Activated T-cell treated with anti-CD3 and anti-CD28 coated beads for 1 hour (primary cell): ENCODE measurements around the gene ZNF552.
"Not testable (repeated sequence)": the region's sequence is repeated elsewhere in the genome, so short reads cannot be mapped to it uniquely, and the experiment has no call there.

Source experiments
- DNase-seq: peaks from one replicate; pipeline ENCODE4 v3.0.0-alpha.2; 2020; ENCODE audit warnings: low read depth

ZNF552 gene

GRCh38 chr19:57818378-57818777 lies 3.7 kb upstream of the ZNF552 start:
- DNase-seq: no peak

GRCh38 chr19:57817976-57818375 lies 3.3 kb upstream of the ZNF552 start:
- DNase-seq: no peak

- DNase-seq: no peak
Observed at GRCh38 chr19:57816652-57817051, 1.9 kb upstream of the ZNF552 start.

GRCh38 chr19:57815247-57816075 lies 748 bp upstream of the ZNF552 start:
- no peak for DNase-seq

- no peak for DNase-seq
Observed at GRCh38 chr19:57813919-57814504, 701 bp downstream of the ZNF552 start.

GRCh38 chr19:57812975-57813820 lies 1.5 kb downstream of the ZNF552 start:
- DNase-seq: not testable (repeated sequence)

- DNase-seq: no peak
Observed at GRCh38 chr19:57812226-57812625, 2.5 kb downstream of the ZNF552 start.

- not testable (repeated sequence) for DNase-seq
Observed at GRCh38 chr19:57810410-57811295, 4.1 kb downstream of the ZNF552 start.

GRCh38 chr19:57807541-57807940 lies 7.2 kb downstream of the ZNF552 start:
- DNase-seq: no peak

GRCh38 chr19:57803594-57804325 lies 11.0 kb downstream of the ZNF552 start:
- no peak for DNase-seq

GRCh38 chr19:57803265-57803593 lies 11.5 kb downstream of the ZNF552 start:
- DNase-seq: no peak

- no peak for DNase-seq
Observed at GRCh38 chr19:57802269-57802668, 12.4 kb downstream of the ZNF552 start.

- DNase-seq: no peak
Observed at GRCh38 chr19:57800696-57801095, 14.0 kb downstream of the ZNF552 start.

- not testable (repeated sequence) for DNase-seq
Observed at GRCh38 chr19:57796580-57796979, 18.1 kb downstream of the ZNF552 start.

GRCh38 chr19:57789288-57789687 lies 25.4 kb downstream of the ZNF552 start:
- no peak for DNase-seq

GRCh38 chr19:57788114-57788692 lies 26.5 kb downstream of the ZNF552 start:
- no peak for DNase-seq

- DNase-seq: no peak
Observed at GRCh38 chr19:57786906-57787305, 27.8 kb downstream of the ZNF552 start.

- DNase-seq: no peak
Observed at GRCh38 chr19:57786286-57786685, 28.4 kb downstream of the ZNF552 start.

- no peak for DNase-seq
Observed at GRCh38 chr19:57779220-57779845, 35.4 kb downstream of the ZNF552 start.

- no peak for DNase-seq
Observed at GRCh38 chr19:57778336-57778735, 36.4 kb downstream of the ZNF552 start.
